SK-N-SH treated with all-trans-retinoic acid at 6 μM for 48 hours (cell line): Measurements from ENCODE around the gene CHST15.

Source experiments
- CREB5 ChIP-seq: fragments of 250-450 bp; sonication (Bioruptor Pico); IDR thresholded peaks from 2 replicates; pipeline ENCODE4 v1.5.1; 2020; ENCODE audit warnings: low read depth, mild to moderate bottlenecking, moderate library complexity
- CSRNP3 ChIP-seq: fragments of 250-450 bp; sonication (Bioruptor Pico); IDR thresholded peaks from 2 replicates; pipeline ENCODE4 v1.5.1; 2021; ENCODE audit warnings: mild to moderate bottlenecking, moderate library complexity
- ESRRG ChIP-seq: fragments of 250-450 bp; sonication (Bioruptor Pico); IDR thresholded peaks from 2 replicates; pipeline ENCODE4 v1.6.1; 2021; ENCODE audit warnings: mild to moderate bottlenecking
- RARB ChIP-seq: fragments of 250-450 bp; sonication (Bioruptor Pico); IDR thresholded peaks from 2 replicates; pipeline ENCODE4 v1.8.0; 2021; ENCODE audit warnings: mild to moderate bottlenecking, moderate library complexity
- SNAI2 ChIP-seq: fragments of 250-450 bp; sonication (Bioruptor Pico); IDR thresholded peaks from 2 replicates; pipeline ENCODE4 v1.5.0; 2020; ENCODE audit warnings: mild to moderate bottlenecking, moderate library complexity
- TCF4 ChIP-seq: fragments of 250-450 bp; sonication (Bioruptor Pico); IDR thresholded peaks from 2 replicates; pipeline ENCODE4 v1.8.0; 2021; ENCODE audit warnings: mild to moderate bottlenecking, moderate library complexity, borderline replicate concordance
- ZFP3 ChIP-seq: fragments of 250-450 bp; sonication (Bioruptor Pico); IDR thresholded peaks from 2 replicates; pipeline ENCODE4 v1.5.0; 2020; ENCODE audit warnings: mild to moderate bottlenecking, moderate library complexity

DNA sequence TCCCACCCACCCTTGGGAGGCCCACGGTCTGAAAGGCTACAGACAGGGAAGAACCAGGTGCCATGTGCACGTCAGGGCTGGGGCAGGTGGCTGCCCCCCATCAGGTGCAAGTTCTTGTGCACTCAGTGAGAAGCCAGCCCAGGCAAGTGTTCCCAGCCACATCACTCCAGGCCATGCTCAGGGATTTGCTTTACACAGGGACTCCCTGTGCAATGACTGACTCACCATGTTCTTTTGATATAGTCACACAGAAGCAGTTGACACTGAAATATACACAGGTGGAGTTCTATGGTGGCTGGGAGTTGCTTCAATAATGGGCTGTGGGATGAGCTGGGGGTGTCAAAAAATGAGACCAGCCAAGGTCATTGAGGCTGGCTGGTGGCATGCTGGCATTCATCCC, 8.0 kb upstream of the CHST15 start:
- TF ChIP-seq TCF4 (CRISPR knock-in tag) = no peak
- TF ChIP-seq SNAI2 (CRISPR knock-in tag) = no peak
- TF ChIP-seq CSRNP3 (CRISPR knock-in tag) = no peak
- no peak for TF ChIP-seq ESRRG (CRISPR knock-in tag)
- TF ChIP-seq ZFP3 (CRISPR knock-in tag) = no peak
- no peak for TF ChIP-seq RARB (CRISPR knock-in tag)
- no peak for TF ChIP-seq CREB5
